H1 (cell line): ENCODE measurements around the gene ZXDB.
"Not testable (repeated sequence)": the region's sequence is repeated elsewhere in the genome, so short reads cannot be mapped to it uniquely, and the experiment has no call there.

Source experiments
- CHD2 ChIP-seq: IDR thresholded peaks from 2 replicates; pipeline ENCODE4 v1.6.1; 2012; ENCODE audit warnings: low read length, improper control_type of control experiment
- EP300 ChIP-seq, 2 experiments: IDR thresholded peaks; 1 replicate in 1 of 2; 2 replicates in 1 of 2; pipeline ENCODE4 v1.6.1; 2011 to 2012; ENCODE audit warnings: low read depth in 2 of 2, low read length in 2 of 2, mild to moderate bottlenecking in 2 of 2, borderline replicate concordance in 1 of 2, inconsistent platforms in 1 of 2, moderate library complexity in 1 of 2
- GABPA ChIP-seq: IDR thresholded peaks from 2 replicates; pipeline ENCODE4 v1.6.1; 2011; ENCODE audit warnings: mild to moderate bottlenecking, low read length, moderate library complexity, borderline replicate concordance; ENCODE audit not compliant: insufficient read depth
- JUND ChIP-seq: IDR thresholded peaks from 2 replicates; pipeline ENCODE4 v1.6.1; 2011; ENCODE audit warnings: mild to moderate bottlenecking, improper control_type of control experiment, low read length
- POLR2AphosphoS5 ChIP-seq: IDR thresholded peaks from 2 replicates; pipeline ENCODE4 v1.6.1; 2011; ENCODE audit warnings: low read depth, low read length
- RAD21 ChIP-seq, 2 experiments: IDR thresholded peaks in 1 of 2; conservative IDR thresholded peaks in 1 of 2; 2 replicates each; pipeline ENCODE4 v1.6.1; 2011; ENCODE audit warnings: low read depth in 2 of 2, low read length in 2 of 2, improper control_type of control experiment in 1 of 2, inconsistent platforms in 1 of 2, mild to moderate bottlenecking in 1 of 2, moderate library complexity in 1 of 2
- SUZ12 ChIP-seq: fragments of 200-600 bp; sonication (generic); IDR thresholded peaks from 2 replicates; pipeline ENCODE4 v1.6.1; 2012; ENCODE audit warnings: mild to moderate bottlenecking, inconsistent platforms, low read length, moderate library complexity, mixed read lengths
- TAF7 ChIP-seq: optimal IDR thresholded peaks from 2 replicates; pipeline ENCODE3; 2011; ENCODE audit warnings: low read depth, mild to moderate bottlenecking, inconsistent platforms, low read length, moderate library complexity, borderline replicate concordance
- USF2 ChIP-seq: IDR thresholded peaks from 2 replicates; pipeline ENCODE4 v1.6.1; 2011; ENCODE audit warnings: low read length, improper control_type of control experiment
- ZNF274 ChIP-seq: IDR thresholded peaks from 2 replicates; pipeline ENCODE4 v1.7.0; 2012; ENCODE audit warnings: low read length, borderline replicate concordance; ENCODE audit errors: extremely low read depth
- TF ChIP-seq, protein P1 (sequence below), 3 experiments: IDR thresholded peaks; 1 replicate in 2 of 3; 2 replicates in 1 of 3; pipeline versions ENCODE4 v1.5.1 to v1.6.1; 2011; ENCODE audit warnings: low read length in 3 of 3, mild to moderate bottlenecking in 3 of 3, inconsistent platforms in 2 of 3, low read depth in 1 of 3, moderate library complexity in 1 of 3; ENCODE audit not compliant: insufficient read depth in 1 of 3; ENCODE audit errors: control extremely low read depth in 1 of 3

DNA sequence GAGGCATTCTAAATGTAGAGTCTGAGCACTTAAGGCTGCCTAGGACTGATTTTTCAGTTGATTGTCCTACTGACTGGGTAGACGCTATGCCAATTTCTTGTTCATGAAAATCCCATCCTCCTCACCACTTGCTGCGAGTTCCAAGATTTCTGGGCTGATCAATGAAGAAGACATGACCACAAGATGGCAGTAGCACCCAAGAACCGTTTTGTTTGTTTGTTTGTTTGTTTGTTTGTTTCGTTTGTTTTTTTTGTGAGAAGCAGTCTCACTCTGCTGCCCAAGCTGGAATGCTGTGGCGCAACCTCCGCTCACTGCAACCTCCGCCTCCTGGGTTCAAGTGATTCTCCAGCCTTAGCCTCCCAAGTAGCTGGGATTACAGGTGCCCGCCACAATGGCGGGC, 8.9 kb upstream of the ZXDB start:
- TF ChIP-seq, protein P1, sequence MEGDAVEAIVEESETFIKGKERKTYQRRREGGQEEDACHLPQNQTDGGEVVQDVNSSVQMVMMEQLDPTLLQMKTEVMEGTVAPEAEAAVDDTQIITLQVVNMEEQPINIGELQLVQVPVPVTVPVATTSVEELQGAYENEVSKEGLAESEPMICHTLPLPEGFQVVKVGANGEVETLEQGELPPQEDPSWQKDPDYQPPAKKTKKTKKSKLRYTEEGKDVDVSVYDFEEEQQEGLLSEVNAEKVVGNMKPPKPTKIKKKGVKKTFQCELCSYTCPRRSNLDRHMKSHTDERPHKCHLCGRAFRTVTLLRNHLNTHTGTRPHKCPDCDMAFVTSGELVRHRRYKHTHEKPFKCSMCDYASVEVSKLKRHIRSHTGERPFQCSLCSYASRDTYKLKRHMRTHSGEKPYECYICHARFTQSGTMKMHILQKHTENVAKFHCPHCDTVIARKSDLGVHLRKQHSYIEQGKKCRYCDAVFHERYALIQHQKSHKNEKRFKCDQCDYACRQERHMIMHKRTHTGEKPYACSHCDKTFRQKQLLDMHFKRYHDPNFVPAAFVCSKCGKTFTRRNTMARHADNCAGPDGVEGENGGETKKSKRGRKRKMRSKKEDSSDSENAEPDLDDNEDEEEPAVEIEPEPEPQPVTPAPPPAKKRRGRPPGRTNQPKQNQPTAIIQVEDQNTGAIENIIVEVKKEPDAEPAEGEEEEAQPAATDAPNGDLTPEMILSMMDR (IDR thresholded peaks at IDR 0.05; ENCODE audit: control extremely low read depth in 1 of 3, insufficient read depth in 1 of 3, low read depth in 1 of 3, low read length in 3 of 3): peak in 2 of 3 experiments; percentile 20 to 37; a peak in 2 of 4 replicates
- not testable (repeated sequence) for TF ChIP-seq POLR2AphosphoS5; EP300 (IDR thresholded peaks at IDR 0.05; ENCODE audit: borderline replicate concordance in 1 of 2, low read depth in 2 of 2, low read length in 2 of 2); GABPA; SUZ12; JUND; CHD2; ZNF274; TAF7; USF2
- peak; percentile 58 to 65 for TF ChIP-seq RAD21 (IDR thresholded peaks at IDR 0.05 in 1 of 2, conservative IDR thresholded peaks at IDR 0.05 in 1 of 2; ENCODE audit: low read depth in 2 of 2, low read length in 2 of 2)
